ENCODE data around the gene SMAD5. TPM values are rescaled to one million over a fixed set of nuclear protein-coding genes. Genes with fewer than 3 reads are reported as not detected.

The SMAD5 gene
- total and polyA plus RNA-seq, 2 donors (not counting 1 experiment from before 2014, with no cell fraction given) = 9.4 to 38.6 TPM

DNA sequence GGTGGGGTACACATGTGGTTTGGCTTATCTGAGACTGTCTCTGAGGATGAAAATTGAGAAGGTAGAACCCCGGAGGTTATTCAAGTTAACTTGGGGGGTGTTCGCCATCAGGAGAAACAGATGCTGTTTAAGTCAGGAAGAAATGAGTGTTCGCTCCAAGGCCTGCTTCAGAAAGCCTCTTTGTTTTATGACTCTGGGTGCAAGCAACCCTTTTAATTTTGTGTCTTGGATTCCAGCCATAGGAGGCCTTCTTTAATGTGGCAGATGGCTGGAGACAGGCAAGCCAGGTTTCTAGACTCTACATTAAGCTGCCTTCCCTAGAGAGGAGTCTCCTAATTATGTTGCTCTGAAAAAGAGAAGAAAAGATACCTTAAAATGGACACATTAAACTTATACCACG is 4.2 kb upstream of the SMAD5 start:
- no peak overlapping the region for H3K9ac ChIP-seq (ENCODE audit: low read length)
- TF ChIP-seq, protein P1, sequence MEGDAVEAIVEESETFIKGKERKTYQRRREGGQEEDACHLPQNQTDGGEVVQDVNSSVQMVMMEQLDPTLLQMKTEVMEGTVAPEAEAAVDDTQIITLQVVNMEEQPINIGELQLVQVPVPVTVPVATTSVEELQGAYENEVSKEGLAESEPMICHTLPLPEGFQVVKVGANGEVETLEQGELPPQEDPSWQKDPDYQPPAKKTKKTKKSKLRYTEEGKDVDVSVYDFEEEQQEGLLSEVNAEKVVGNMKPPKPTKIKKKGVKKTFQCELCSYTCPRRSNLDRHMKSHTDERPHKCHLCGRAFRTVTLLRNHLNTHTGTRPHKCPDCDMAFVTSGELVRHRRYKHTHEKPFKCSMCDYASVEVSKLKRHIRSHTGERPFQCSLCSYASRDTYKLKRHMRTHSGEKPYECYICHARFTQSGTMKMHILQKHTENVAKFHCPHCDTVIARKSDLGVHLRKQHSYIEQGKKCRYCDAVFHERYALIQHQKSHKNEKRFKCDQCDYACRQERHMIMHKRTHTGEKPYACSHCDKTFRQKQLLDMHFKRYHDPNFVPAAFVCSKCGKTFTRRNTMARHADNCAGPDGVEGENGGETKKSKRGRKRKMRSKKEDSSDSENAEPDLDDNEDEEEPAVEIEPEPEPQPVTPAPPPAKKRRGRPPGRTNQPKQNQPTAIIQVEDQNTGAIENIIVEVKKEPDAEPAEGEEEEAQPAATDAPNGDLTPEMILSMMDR (IDR thresholded peaks at IDR 0.05) = no peak
- TF ChIP-seq EZH2 (IDR thresholded peaks at IDR 0.05; ENCODE audit: borderline replicate concordance, insufficient read depth, low read depth, low read length, poor library complexity, severe bottlenecking) = no peak
- intact Hi-C loops (cut with micrococcal nuclease) = no loop called here

DNA sequence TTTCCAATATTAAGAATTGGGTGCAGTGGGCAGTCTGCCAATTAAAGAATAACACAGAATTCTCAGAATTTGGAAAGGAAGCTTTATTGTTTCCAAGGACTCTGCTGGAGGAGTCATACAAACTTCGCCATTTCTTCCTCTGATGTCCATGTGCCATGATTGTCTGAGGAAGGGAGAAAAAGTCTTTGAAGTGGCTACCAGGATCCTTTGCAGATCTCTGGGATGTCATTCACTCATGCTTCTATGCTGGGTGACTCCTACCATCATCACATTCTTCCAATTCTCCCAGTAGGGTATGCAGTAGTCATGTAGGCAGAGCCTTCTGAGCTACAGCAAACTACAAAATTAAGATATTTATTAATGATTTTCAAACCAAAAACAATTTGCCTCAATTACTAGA is 3.2 kb upstream of the SMAD5 start:
- TF ChIP-seq, protein P1 (IDR thresholded peaks at IDR 0.05) = no peak
- no peak for TF ChIP-seq EZH2 (IDR thresholded peaks at IDR 0.05; ENCODE audit: borderline replicate concordance, insufficient read depth, low read depth, low read length, poor library complexity, severe bottlenecking)
- POLR2A ChIA-PET = no interaction called here
- no peak for DNase-seq
- no peaks in the 10 kb centered on the region for H4K20me1 ChIP-seq (ENCODE audit: control insufficient read depth, insufficient read depth, low read length, poor library complexity, severe bottlenecking)
- H3K27me3 Mint-ChIP-seq = peaks cover 27% of the 10 kb centered on the region
- no peaks in the 10 kb centered on the region for H3K9me3 Mint-ChIP-seq (ENCODE audit: insufficient read depth)
- H3K79me2 ChIP-seq (ENCODE audit: control insufficient read depth, insufficient read depth, low read length) = peaks cover 36% of the 10 kb centered on the region
- no peak overlapping the region for H3K9ac ChIP-seq (ENCODE audit: low read length)
- H2AFZ ChIP-seq (ENCODE audit: insufficient read depth, low read depth, low read length, poor library complexity, severe bottlenecking) = no peak overlapping the region
- no peak overlapping the region for H3K4me3 ChIP-seq (ENCODE audit: control extremely low read depth in 1 of 5, extremely low read depth in 1 of 5, insufficient read depth in 1 of 5, low read depth in 2 of 5, low read length in 4 of 5)
- peaks cover 16% of the 10 kb centered on the region for H3K4me1 Mint-ChIP-seq
- no peak overlapping the region for H3K27ac Mint-ChIP-seq
- intact Hi-C loops (cut with micrococcal nuclease) = no loop called here
- CTCF ChIA-PET = interaction anchor here (1.0 kb wide), 1 partner anchor 16 kb away, joined by 3 read pairs; no protein-coding TSS in a partner anchor
- no peak overlapping the region for H3K4me2 ChIP-seq (replicated peaks; ENCODE audit: low read depth, low read length, poor library complexity, severe bottlenecking)
- peaks cover 10% of the 10 kb centered on the region in 2 donors for H3K4me1 ChIP-seq (ENCODE audit: control insufficient read depth in 2 of 2, insufficient read depth in 2 of 2, low read length in 2 of 2)
- H3K9me3 ChIP-seq (ENCODE audit: control extremely low read depth in 1 of 3, control insufficient read depth in 2 of 3, insufficient read depth in 1 of 3, low read length in 2 of 3) = no peaks in the 10 kb centered on the region
- H3K4me3 Mint-ChIP-seq = no peak overlapping the region
- ATAC-seq (ENCODE audit: low read depth) = no peak
- no peak overlapping the region for H3K27ac ChIP-seq (ENCODE audit: low read length in 2 of 2)
- H3K36me3 ChIP-seq (replicated peaks in 1 of 2; ENCODE audit: control extremely low read depth in 1 of 2, control insufficient read depth in 1 of 2, extremely low read depth in 1 of 2, insufficient read depth in 2 of 2, low read length in 1 of 2) = no peaks in the 10 kb centered on the region
- whole genome bisulfite sequencing (ENCODE audit: insufficient coverage) = 100% methylated on average over 1 of the region's 1 CpG
- H3K27me3 ChIP-seq (replicated peaks in 1 of 4; ENCODE audit: control extremely low read depth in 1 of 4, control insufficient read depth in 3 of 4, insufficient read depth in 4 of 4, low read length in 3 of 4) = peaks cover 0 to 12% (median 10%) of the 10 kb centered on the region in 4 experiments

More for the DNA sequence above, 4.2 kb upstream of the SMAD5 start:
- no peak overlapping the region for H3K4me3 Mint-ChIP-seq
- ChIA-PET CTCF (no interaction called here), POLR2A (no interaction called here)
- H3K4me3 ChIP-seq (ENCODE audit: control extremely low read depth in 1 of 5, extremely low read depth in 1 of 5, insufficient read depth in 1 of 5, low read depth in 2 of 5, low read length in 4 of 5) = no peak overlapping the region
- H3K4me2 ChIP-seq (replicated peaks; ENCODE audit: low read depth, low read length, poor library complexity, severe bottlenecking) = no peak overlapping the region
- H3K9me3 ChIP-seq (ENCODE audit: control extremely low read depth in 1 of 3, control insufficient read depth in 2 of 3, insufficient read depth in 1 of 3, low read length in 2 of 3) = no peaks in the 10 kb centered on the region
- H3K36me3 ChIP-seq (replicated peaks in 1 of 2; ENCODE audit: control extremely low read depth in 1 of 2, control insufficient read depth in 1 of 2, extremely low read depth in 1 of 2, insufficient read depth in 2 of 2, low read length in 1 of 2) = no peaks in the 10 kb centered on the region
- peaks cover 26% of the 10 kb centered on the region for H3K79me2 ChIP-seq (ENCODE audit: control insufficient read depth, insufficient read depth, low read length)
- peaks cover 35% of the 10 kb centered on the region for H3K27me3 Mint-ChIP-seq
- DNase-seq (no peak), ATAC-seq (ENCODE audit: low read depth) (no peak)
- H4K20me1 ChIP-seq (ENCODE audit: control insufficient read depth, insufficient read depth, low read length, poor library complexity, severe bottlenecking) = no peaks in the 10 kb centered on the region
- H3K4me1 Mint-ChIP-seq = peaks cover 10% of the 10 kb centered on the region
- no peak overlapping the region for H3K27ac Mint-ChIP-seq
- H2AFZ ChIP-seq (ENCODE audit: insufficient read depth, low read depth, low read length, poor library complexity, severe bottlenecking) = no peak overlapping the region
- WGBS (ENCODE audit: insufficient coverage) = 95% methylated on average over 3 of the region's 4 CpGs
- H3K4me1 ChIP-seq (ENCODE audit: control insufficient read depth in 2 of 2, insufficient read depth in 2 of 2, low read length in 2 of 2) = peaks cover 5 to 10% of the 10 kb centered on the region in 2 donors
- H3K9me3 Mint-ChIP-seq (ENCODE audit: insufficient read depth) = no peaks in the 10 kb centered on the region
- H3K27ac ChIP-seq (ENCODE audit: low read length in 2 of 2) = no peak overlapping the region
- peaks cover 0 to 17% (median 12%) of the 10 kb centered on the region in 4 experiments for H3K27me3 ChIP-seq (replicated peaks in 1 of 4; ENCODE audit: control extremely low read depth in 1 of 4, control insufficient read depth in 3 of 4, insufficient read depth in 4 of 4, low read length in 3 of 4)

Data from B cell (primary cell).